HUES64 (cell line): ENCODE measurements around the gene PRKAR1B.

Experiments
- H3K27ac ChIP-seq: 2 replicates; pipeline ENCODE4 v1.7.0; 2013; ENCODE audit warnings: low read depth, low read length, inconsistent platforms
- H3K27me3 ChIP-seq: 2 replicates; pipeline ENCODE4 v1.6.1; 2013; ENCODE audit warnings: mild to moderate bottlenecking, low read length; ENCODE audit not compliant: insufficient read depth
- H3K36me3 ChIP-seq: 2 replicates; pipeline ENCODE4 v1.6.1; 2013; ENCODE audit warnings: mild to moderate bottlenecking, low read length; ENCODE audit not compliant: insufficient read depth
- H3K4me1 ChIP-seq: 2 replicates; pipeline ENCODE4 v1.6.1; 2013; ENCODE audit warnings: mild to moderate bottlenecking, low read length, moderate library complexity; ENCODE audit not compliant: insufficient read depth
- H3K4me3 ChIP-seq: 2 replicates; pipeline ENCODE4 v1.5.1; 2013; ENCODE audit warnings: mild to moderate bottlenecking, low read length, moderate library complexity
- H3K9ac ChIP-seq: 2 replicates; pipeline ENCODE4 v1.6.1; 2013; ENCODE audit warnings: mild to moderate bottlenecking, low read depth, low read length
- H3K9me3 ChIP-seq: 2 replicates; pipeline ENCODE4 v1.6.1; 2013; ENCODE audit warnings: low read depth, low read length; ENCODE audit not compliant: insufficient read depth
- WGBS: fragments of 150-250, 120-280 bp; methylation state at CpG from one replicate; pipeline ENCODE4 v1.1.7; 2013; ENCODE audit warnings: missing lambda C conversion rate; 5-methylcytosine and 5-hydroxymethylcytosine counted together

PRKAR1B gene

GRCh38 chr7:543501-544337 lies 183.4 kb downstream of the PRKAR1B start:
- Histone ChIP-seq H3K4me3 (no peak overlapping the region), H3K27me3 (no peaks in the 10 kb centered on the region), H3K36me3 (no peaks in the 10 kb centered on the region; the same call in 1 of the 2 replicates), H3K9ac (no peak overlapping the region), H3K27ac (no peak overlapping the region), H3K9me3 (no peaks in the 10 kb centered on the region), H3K4me1 (peaks cover 7% of the 10 kb centered on the region)
- 88% methylated on average over 18 of the region's 18 CpGs for WGBS

GRCh38 chr7:542713-543500 lies 184.2 kb downstream of the PRKAR1B start:
- Histone ChIP-seq H3K4me3 (no peak overlapping the region), H3K9ac (no peak overlapping the region), H3K36me3 (no peaks in the 10 kb centered on the region), H3K4me1 (peaks cover 11% of the 10 kb centered on the region), H3K27me3 (no peaks in the 10 kb centered on the region), H3K9me3 (no peaks in the 10 kb centered on the region), H3K27ac (no peak overlapping the region)
- 73% methylated on average over 27 of the region's 27 CpGs for WGBS

- peaks cover 11% of the 10 kb centered on the region for H3K4me1 ChIP-seq
- H3K27ac ChIP-seq, result no peak overlapping the region
- H3K27me3 ChIP-seq, result no peaks in the 10 kb centered on the region
- no peaks in the 10 kb centered on the region for H3K9me3 ChIP-seq
- no peaks in the 10 kb centered on the region for H3K36me3 ChIP-seq
- no peak overlapping the region for H3K9ac ChIP-seq
- WGBS, result 87% methylated on average over 28 of the region's 28 CpGs
- H3K4me3 ChIP-seq, result no peak overlapping the region
These were observed 184.9 kb downstream of the PRKAR1B start for GRCh38 chr7:542131-542712.

GRCh38 chr7:541661-542060 lies 185.4 kb downstream of the PRKAR1B start:
- H3K4me1 ChIP-seq, result peaks cover 11% of the 10 kb centered on the region
- H3K4me3 ChIP-seq, result no peak overlapping the region
- no peaks in the 10 kb centered on the region for H3K9me3 ChIP-seq
- WGBS, result 92% methylated on average over 17 of the region's 17 CpGs
- H3K27ac ChIP-seq, result no peak overlapping the region
- no peaks in the 10 kb centered on the region for H3K36me3 ChIP-seq
- no peaks in the 10 kb centered on the region for H3K27me3 ChIP-seq
- no peak overlapping the region for H3K9ac ChIP-seq

GRCh38 chr7:540997-541396 lies 186.1 kb downstream of the PRKAR1B start:
- H3K9ac ChIP-seq, result no peak overlapping the region
- H3K4me3 ChIP-seq, result no peak overlapping the region
- peaks cover 11% of the 10 kb centered on the region for H3K4me1 ChIP-seq
- no peaks in the 10 kb centered on the region for H3K9me3 ChIP-seq
- WGBS, result 96% methylated on average over 8 of the region's 12 CpGs
- no peaks in the 10 kb centered on the region for H3K36me3 ChIP-seq
- H3K27me3 ChIP-seq, result no peaks in the 10 kb centered on the region
- H3K27ac ChIP-seq, result no peak overlapping the region

GRCh38 chr7:540579-540978 lies 186.5 kb downstream of the PRKAR1B start:
- H3K9me3 ChIP-seq, result no peaks in the 10 kb centered on the region
- no peaks in the 10 kb centered on the region for H3K36me3 ChIP-seq
- WGBS, result 95% methylated on average over 14 of the region's 14 CpGs
- H3K4me1 ChIP-seq, result peaks cover 11% of the 10 kb centered on the region
- no peak overlapping the region for H3K4me3 ChIP-seq
- no peaks in the 10 kb centered on the region for H3K27me3 ChIP-seq
- H3K9ac ChIP-seq, result no peak overlapping the region
- H3K27ac ChIP-seq, result no peak overlapping the region

- Histone ChIP-seq H3K9ac (no peak overlapping the region), H3K9me3 (no peaks in the 10 kb centered on the region), H3K27me3 (no peaks in the 10 kb centered on the region), H3K4me1 (peaks cover 11% of the 10 kb centered on the region), H3K27ac (0 out of 2 replicates have a peak overlapping the region, but pooled peaks have one; percentile 18), H3K36me3 (no peaks in the 10 kb centered on the region), H3K4me3 (no peak overlapping the region)
- 81% methylated on average over 13 of the region's 17 CpGs for WGBS
These were observed 187.2 kb downstream of the PRKAR1B start for GRCh38 chr7:539731-540411.

GRCh38 chr7:538764-539685 lies 188.1 kb downstream of the PRKAR1B start:
- no peaks in the 10 kb centered on the region for H3K36me3 ChIP-seq
- no peak overlapping the region for H3K4me3 ChIP-seq
- no peaks in the 10 kb centered on the region for H3K9me3 ChIP-seq
- no peak overlapping the region for H3K9ac ChIP-seq
- no peaks in the 10 kb centered on the region for H3K27me3 ChIP-seq
- peak overlapping the region; percentile 23; the same call in 1 of the 2 replicates for H3K27ac ChIP-seq
- H3K4me1 ChIP-seq, result peaks cover 11% of the 10 kb centered on the region
- WGBS, result 77% methylated on average over 34 of the region's 37 CpGs

- Histone ChIP-seq H3K27ac (peak overlapping the region; percentile 31; the same call in 1 of the 2 replicates), H3K9ac (no peak overlapping the region), H3K36me3 (no peaks in the 10 kb centered on the region), H3K4me3 (no peak overlapping the region), H3K4me1 (peaks cover 11% of the 10 kb centered on the region), H3K9me3 (no peaks in the 10 kb centered on the region), H3K27me3 (no peaks in the 10 kb centered on the region)
- WGBS, result 38% methylated on average over 21 of the region's 21 CpGs
These were observed 189.0 kb downstream of the PRKAR1B start for GRCh38 chr7:537911-538634.
